AG09309 (cell line): Measurements from ENCODE around the gene TFB2M.

Source experiments
- DNase-seq: peaks from one replicate; pipeline ENCODE4 v3.0.0-alpha.2; 2010; ENCODE audit warnings: low read depth
- H3K4me3 ChIP-seq: 2 replicates; pipeline ENCODE4 v1.5.1; 2011; ENCODE audit warnings: mild to moderate bottlenecking, low read depth, low read length, moderate library complexity; ENCODE audit not compliant: control insufficient read depth
- TF ChIP-seq, protein P1 (sequence below): IDR thresholded peaks from 2 replicates; pipeline ENCODE4 v1.5.1; 2011; ENCODE audit warnings: mild to moderate bottlenecking, low read depth, low read length, inconsistent platforms; ENCODE audit not compliant: insufficient read depth, control insufficient read depth; ENCODE audit errors: missing control alignments

TFB2M gene

DNA sequence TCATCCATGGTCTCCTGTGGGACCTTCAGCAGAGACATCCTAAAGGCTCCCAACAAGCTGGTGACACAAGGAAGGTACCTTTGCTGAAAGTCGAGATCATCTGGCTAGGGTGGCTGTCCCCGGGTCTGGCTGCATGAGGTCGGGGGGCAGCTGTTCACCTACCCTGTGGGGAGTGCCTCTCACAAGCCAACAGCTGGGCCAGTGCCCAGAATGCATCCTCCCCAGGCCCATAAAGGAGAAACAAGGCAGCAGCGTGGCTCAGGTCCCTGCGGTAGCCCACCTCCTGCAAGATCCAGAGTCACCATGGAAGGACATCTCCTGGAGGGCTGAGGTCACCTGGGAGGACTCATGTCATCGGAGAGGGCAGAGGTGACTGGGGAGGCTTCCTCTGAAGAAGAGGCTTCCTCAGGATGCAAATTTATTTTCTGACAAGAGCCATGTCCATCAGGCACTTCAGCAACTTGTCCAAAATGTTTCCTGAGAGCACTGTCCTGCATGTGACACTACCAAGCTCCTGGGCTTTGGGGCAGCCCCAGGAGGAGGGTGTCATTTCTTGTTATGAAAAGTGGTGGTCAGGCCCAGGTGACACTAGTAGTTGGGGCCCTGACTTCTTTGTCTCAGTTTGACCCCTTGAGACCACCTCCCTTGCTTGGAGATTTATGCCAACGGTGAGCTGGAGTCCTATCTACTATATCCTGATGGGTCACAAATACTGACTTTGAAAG, 52.3 kb downstream of the TFB2M start:
- TF ChIP-seq, protein P1, sequence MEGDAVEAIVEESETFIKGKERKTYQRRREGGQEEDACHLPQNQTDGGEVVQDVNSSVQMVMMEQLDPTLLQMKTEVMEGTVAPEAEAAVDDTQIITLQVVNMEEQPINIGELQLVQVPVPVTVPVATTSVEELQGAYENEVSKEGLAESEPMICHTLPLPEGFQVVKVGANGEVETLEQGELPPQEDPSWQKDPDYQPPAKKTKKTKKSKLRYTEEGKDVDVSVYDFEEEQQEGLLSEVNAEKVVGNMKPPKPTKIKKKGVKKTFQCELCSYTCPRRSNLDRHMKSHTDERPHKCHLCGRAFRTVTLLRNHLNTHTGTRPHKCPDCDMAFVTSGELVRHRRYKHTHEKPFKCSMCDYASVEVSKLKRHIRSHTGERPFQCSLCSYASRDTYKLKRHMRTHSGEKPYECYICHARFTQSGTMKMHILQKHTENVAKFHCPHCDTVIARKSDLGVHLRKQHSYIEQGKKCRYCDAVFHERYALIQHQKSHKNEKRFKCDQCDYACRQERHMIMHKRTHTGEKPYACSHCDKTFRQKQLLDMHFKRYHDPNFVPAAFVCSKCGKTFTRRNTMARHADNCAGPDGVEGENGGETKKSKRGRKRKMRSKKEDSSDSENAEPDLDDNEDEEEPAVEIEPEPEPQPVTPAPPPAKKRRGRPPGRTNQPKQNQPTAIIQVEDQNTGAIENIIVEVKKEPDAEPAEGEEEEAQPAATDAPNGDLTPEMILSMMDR = no peak
- no peak overlapping the region for H3K4me3 ChIP-seq
- no peak for DNase-seq

DNA sequence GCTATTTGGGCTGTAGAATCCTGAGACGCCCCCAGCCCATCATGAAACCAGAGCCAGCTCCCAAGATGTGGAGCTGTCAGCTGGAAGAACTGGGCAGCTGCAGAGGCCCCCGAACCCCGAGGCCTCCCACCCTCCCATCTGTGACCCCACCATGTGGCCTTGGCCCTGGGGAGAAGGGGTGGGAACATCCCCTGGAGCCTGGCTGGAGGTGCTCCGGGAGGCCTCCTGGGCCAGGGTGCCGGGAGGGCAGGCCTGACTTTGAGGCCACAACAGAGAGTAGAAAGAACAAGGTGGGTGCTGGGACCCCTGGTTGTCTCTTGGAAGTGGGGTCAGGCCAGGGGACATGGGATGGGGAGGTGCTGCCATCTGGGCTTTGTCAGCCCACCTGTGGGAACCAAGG, 53.0 kb downstream of the TFB2M start:
- TF ChIP-seq, protein P1 = no peak
- no peak for DNase-seq
- no peak overlapping the region for H3K4me3 ChIP-seq

DNA sequence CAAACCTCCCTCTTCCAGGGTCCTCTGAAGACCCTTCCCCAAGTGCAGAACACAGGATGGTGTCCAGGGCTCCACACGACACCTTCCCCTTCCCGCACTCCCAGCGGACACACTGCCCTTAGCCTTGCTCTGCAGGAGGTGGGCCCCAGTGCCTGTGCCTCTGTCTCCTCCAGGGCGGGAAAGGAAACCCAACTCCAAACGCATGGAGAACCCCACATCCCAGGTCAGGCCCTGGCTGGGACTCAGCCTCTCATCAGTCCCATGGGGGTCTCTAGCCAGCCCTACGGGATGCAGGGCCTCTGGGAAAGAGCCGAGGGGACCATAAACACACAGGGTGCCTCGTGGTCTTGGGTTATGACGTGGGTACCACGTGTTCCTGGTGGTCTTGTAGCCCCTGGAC, 53.4 kb downstream of the TFB2M start:
- TF ChIP-seq, protein P1 = no peak
- no peak for DNase-seq
- no peak overlapping the region for H3K4me3 ChIP-seq

DNA sequence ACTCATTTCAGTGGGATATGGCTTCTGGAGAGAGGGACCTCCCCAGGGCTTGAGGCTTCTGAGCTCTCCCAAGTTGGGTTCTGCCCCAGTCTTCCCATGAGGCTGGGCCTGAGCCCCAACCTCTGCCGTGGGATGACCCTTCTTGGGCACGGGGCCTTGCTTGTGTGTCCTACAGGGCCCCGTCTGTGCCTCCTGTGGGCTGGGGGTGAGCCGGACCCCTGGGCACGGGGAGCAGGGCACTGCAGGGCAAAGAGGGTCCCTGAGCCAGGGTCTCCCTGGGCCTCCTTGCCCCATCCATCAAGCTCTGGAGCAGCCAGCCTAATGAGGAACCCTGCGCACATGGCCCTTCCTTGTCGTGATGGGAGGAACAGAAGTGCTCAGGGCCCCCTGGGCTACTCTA, 53.8 kb downstream of the TFB2M start:
- DNase-seq = no peak
- TF ChIP-seq, protein P1 = no peak
- H3K4me3 ChIP-seq = no peak overlapping the region

DNA sequence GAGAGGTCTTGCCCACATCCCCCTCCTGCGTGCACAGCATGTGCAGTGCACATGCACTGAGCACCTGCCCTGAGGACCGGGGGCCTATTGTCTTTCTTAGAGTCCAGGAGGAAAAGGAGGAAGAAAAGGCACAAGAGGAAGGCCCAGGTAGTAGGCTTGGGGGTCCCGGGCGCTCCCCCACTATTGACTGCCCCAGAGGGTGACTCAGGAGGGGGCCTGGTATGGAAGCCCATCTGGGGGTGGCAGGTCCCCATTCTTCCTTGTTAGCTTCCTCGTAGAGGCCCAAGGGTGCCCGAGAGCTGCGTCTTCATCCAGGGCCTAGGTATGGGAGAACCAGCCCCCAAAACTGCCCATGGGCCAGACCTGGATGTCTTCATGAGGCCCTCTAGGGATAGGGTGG, 54.9 kb downstream of the TFB2M start:
- TF ChIP-seq, protein P1 = no peak
- no peak for DNase-seq
- H3K4me3 ChIP-seq = no peak overlapping the region

DNA sequence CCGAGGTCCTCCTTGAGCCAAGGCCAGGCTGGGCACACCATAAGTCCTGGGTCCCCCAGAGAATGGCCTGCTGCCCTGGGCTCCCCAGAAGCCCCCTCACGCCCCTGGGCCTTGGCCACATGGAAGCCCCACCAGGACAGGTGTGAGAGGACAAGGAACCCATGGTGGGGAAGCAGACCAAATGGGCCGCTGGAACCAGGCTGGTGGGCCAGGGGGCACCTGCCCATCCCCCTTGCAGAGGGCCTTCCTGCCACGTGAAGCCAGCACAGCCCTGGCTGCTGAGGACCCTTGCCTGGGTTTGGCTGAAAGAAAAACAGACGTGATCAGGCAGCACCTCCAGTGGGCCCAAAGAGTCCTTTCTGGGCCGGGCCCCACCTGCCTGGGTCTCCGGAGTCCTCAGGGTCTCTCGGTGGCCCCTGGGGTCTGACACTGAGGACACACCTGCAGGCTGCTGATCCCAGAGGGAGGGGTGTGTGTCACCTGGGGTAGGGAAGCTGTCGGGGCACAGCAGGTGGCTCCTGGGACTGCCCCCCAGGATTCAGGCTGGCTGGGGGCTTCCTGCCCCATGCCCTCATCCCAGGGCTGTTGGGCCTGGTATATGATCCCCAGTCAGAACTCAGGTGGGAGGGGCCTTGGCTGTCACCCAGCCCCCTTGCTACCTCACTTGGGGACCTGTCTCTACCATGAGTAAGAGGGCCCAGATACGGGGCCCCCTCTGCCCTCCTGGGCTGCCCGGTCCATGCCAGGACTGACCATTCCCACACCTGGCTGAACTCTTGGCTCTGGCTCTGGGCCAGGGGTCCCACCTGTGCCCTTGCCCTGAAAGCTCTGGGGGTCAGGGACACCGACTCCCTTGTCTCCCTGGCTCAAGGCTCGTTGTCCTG, 55.7 kb downstream of the TFB2M start:
- DNase-seq = no peak
- no peak overlapping the region for H3K4me3 ChIP-seq
- TF ChIP-seq, protein P1 = no peak
